HG03558 (cell line): Measurements from ENCODE around the gene DYRK4.

ENCODE experiments used
- ATAC-seq: cut with Tn5 transposase; IDR thresholded peaks from one replicate; pipeline ENCODE4 v1.9.1; 2021; ENCODE audit warnings: moderate number of reproducible peaks; ENCODE audit not compliant: unreplicated experiment; ENCODE audit errors: extremely low read depth

Gene DYRK4

DNA sequence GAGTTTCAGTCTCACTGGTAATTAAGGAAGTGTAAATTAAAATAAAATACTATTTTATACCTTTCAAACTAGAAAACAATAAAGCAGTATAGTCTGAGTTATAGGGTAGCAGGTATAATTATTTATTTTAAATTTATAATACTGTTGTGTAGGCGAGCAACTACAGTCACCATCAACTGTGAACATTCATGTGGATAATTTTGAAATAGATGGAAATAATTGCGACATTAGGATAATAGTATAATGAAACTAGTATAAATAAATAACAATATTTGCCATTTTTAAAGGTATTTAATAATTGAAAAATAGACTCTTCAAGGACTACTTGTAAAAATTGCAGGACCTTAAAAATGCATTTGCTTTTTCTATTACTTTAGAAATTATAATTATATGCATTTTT, 3.8 kb upstream of the DYRK4 start:
- no peak for ATAC-seq

DNA sequence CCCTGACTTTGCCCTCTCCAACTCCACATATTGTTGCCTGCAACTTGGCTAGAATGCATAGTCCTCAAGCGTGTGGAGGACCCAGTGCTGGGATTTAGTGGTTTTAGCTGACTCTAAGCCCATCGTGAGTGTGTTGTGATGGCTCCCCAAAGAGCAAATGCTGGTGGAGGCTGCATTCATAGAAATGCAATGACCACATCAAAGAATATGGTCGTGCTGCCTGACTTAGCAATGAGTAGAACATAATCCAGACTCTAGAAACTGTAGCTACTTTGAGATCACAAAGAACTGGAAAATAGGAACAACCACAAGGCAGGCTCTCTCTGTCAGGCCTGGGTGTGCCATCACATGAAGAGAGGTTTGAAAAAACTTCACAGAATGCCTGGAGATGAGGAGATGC, 1.3 kb downstream of the DYRK4 start:
- ATAC-seq: no peak

DNA sequence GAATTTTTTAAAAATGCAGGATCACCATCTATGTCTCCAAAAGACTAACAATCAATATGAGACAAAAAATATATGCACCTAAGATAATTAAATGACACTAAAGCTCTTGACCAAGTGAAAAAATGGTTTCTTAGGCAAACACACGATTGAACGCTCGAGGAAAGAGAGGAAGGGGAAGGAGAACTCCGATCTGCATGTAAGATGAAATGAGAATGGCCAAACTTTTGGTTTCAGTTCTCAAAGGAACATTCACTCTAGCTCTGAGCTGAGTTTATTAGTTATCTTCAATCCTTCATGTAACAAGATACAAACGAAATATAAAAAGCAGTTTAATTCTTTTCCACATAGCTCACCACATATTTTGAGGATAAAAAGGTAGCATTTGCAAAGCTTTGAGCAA, 2.8 kb downstream of the DYRK4 start:
- no peak for ATAC-seq

GRCh38 chr12:4566474-4566873, 4.5 kb downstream of the DYRK4 start:
- no peak for ATAC-seq

- no peak for ATAC-seq
Observed at GRCh38 chr12:4567073-4567881, 5.3 kb downstream of the DYRK4 start.

- no peak for ATAC-seq
Observed at GRCh38 chr12:4569261-4569660, 7.3 kb downstream of the DYRK4 start.

DNA sequence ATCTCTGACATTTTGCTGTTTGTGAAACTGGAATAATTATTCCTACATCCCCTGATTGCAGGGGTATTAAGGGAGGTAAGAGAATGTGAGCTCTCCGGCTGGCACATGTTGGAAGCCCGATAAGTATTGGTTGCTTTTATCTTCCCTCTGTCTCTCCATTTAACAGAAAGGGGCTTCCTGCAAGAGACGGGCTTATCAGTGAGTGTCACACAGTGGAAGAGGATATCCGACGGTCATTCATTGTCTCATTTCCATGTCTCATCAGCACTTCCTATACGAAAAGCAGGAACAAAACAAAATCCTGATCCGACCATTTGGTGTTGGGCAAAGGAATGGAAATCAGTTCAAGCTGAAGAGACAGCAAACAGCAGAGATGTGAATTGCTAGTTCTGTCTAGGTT, 10.7 kb downstream of the DYRK4 start:
- ATAC-seq: no peak

DNA sequence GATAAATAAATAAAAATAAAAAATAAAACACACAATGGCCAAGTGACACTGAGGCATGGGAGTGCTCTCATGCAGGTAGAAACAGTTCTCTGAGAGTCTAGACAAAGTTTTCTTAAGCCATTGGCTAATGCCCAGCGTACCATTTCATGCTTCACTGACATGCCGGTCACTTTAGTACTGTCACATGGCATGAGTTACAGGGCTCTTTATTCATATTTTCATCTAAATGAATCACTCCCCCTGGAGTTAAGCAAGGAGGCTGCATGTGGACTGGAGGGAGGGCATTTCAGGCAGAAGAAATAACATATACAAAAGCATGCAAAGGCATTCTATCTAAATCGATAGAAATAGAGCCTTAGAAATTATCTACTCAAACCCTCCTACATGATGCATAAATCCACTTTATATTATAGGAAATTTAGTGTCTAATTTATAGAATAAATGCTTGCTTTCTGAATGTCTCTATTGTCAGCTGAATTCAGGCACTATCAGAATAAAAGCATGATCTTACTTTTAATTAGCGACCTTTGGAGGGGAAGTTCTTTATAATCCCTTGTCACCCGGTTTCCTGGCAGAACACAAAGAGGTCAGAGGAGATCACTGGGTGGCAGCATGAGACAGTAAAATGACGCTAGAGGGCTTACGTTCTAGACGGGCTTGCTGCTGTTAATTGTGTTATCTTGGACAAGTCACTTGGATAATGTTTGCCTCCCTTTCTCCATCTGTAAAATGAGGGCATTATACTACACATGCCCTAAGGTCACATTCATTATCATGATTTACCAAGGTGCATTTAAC, 17.5 kb downstream of the DYRK4 start:
- ATAC-seq: no peak

DNA sequence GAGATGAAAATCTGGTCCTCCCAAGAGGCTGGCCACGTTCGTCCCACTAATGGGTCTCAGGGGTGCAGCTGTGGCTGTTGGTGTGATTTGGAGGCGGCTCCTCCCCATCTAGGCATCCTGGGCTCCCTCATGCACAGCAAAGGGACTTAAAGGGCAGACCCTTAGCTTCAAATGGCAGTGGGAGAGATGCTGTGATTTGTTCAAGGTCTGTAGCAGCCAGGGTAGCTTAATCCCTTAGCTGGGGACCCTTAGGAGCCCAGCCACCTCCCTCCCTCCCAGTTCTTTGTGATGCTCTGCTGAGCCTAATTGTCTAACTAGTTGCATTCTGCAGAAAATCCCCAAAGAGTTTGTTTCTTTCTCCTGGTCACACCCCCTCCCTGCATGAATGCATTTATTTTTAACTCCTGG, 18.3 kb downstream of the DYRK4 start:
- no peak for ATAC-seq

DNA sequence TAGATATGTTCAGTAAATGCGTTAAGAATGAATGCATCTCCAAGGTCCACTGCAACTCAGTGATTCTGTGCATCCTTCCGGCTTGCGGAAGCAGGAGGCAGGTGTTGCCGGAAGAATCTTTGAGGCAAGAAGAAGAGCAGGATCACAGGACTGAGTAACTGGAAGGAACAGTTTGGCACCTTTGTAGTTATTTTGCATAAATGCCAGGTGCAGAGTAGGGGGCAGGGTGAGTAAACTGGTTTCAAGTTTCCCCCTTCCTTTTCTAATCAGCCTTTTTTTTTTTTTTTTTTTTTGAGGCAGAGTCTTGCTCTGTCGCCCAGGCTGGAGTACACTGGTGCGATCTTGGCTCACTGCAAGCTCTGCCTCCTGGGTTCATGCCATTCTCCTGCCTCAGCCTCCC, 22.3 kb downstream of the DYRK4 start:
- ATAC-seq: no peak

DNA sequence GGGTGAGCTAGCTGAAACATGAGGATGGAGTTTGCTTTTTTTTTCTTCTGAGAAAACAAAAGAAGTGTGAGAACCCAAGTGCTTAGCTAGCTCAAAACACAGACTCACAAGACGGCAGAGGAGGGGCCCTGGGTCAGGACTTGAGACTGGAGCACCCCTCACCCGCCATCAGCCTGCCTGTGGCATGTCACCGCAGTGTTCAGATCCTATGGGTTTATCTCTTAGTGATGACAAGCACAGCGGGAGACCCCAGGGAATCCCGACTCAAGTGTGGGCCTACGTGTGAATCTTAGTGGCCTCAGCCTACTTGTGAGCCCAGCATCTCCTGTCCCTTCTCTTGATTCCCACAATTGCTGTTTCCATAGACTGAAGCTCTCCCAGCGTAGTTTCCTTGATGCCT, 22.9 kb downstream of the DYRK4 start:
- no peak for ATAC-seq

- no peak for ATAC-seq
Observed at GRCh38 chr12:4586500-4586899, 24.5 kb downstream of the DYRK4 start.

DNA sequence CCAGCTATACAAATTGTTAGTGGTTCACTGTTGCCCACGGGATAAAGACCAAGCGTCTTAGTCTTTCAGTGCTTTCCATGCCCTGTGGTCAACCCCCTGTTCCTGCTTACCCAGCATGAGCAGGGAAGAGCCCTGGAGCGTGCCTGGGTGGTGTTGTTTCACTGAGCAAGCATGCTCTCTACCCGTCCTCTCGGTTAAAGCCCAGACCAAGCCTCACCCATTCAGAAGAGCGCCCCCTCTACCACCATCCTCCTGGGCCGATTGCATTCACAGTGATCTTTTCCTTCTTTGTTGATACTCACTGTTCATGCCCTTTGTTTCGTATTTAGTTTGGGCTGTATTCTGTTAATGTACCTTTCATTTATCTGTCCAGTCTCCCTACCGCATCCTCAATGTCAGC, 25.1 kb downstream of the DYRK4 start:
- no peak for ATAC-seq

GRCh38 chr12:4588916-4589315, 26.9 kb downstream of the DYRK4 start:
- ATAC-seq: no peak

GRCh38 chr12:4589941-4590340, 27.9 kb downstream of the DYRK4 start:
- ATAC-seq: no peak

- ATAC-seq: no peak
Observed at GRCh38 chr12:4591180-4591687, 29.2 kb downstream of the DYRK4 start.

DNA sequence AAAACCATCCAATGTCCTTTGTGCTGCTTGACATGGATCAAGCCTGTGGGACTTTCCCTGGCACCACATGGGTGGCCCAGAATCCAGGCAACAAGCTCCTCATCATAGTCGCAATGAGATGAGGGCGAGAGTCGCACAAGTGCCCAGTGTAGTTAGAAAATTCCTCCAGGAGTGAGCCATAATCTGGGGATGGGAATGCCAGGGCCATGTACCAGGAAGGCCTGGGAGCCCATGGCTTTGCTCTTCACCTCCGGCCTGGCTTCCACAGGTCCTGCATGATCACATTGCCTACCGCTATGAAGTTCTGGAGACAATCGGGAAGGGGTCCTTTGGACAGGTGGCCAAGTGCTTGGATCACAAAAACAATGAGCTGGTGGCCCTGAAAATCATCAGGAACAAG, 33.9 kb downstream of the DYRK4 start:
- ATAC-seq: no peak

DNA sequence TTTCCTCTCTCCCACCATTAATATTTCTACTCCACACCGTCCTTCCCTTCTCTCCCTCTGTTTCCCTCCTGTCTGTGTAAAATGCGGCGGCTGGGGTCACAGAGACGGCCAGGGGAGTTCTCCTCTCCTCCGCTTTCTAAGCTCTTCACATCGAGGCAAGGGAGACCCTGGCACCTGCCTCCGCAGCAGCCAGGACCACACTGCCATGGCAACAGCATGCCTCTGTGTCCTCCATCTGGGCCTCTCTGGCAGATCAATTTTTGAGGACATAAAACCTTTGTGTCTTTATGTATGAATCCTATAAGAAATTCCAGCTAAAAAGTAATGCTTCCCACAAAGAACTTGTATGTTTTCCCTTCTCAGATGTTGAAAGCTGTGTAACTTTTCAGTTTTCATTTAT, 41.4 kb downstream of the DYRK4 start:
- ATAC-seq: no peak

GRCh38 chr12:4603946-4604345, 41.9 kb downstream of the DYRK4 start:
- no peak for ATAC-seq

GRCh38 chr12:4604684-4605193, 42.7 kb downstream of the DYRK4 start:
- peak; percentile 72 for ATAC-seq

DNA sequence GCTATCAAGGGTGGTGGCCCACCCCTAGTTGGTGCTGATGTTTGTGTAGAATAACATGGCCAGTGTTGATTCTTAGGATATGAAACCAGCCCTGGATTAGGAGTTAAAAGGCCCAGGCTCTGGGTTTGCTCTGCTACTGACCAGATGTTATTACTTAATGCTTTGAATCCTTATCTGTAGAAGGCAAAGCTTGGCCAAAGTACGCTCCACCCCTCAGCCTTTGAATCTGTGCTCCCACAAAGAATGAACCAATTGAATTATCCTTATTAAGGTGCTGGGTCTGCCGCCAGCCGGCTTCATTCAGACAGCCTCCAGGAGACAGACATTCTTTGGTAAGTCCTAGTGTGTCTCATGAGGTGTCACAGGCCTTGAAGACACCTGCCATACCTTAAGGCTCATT, 45.0 kb downstream of the DYRK4 start:
- no peak for ATAC-seq
